ENCODE data around the gene AOPEP. TPM values are rescaled to one million over a fixed set of nuclear protein-coding genes. Genes with fewer than 3 reads are reported as not detected.

Gene AOPEP
- total RNA-seq, 1 experiment from 2014 or later = 15.0 TPM

- WGBS (ENCODE audit: extremely low coverage, insufficient read length, low lambda C conversion rate) = no CpG with 5 or more reads among the region's 8 CpGs
- no peak overlapping the region for H2AFZ ChIP-seq (ENCODE audit: low read length)
- H4K20me1 ChIP-seq (ENCODE audit: control insufficient read depth, insufficient read depth, insufficient read length) = no peaks in the 10 kb centered on the region
- H2BK120ac ChIP-seq (ENCODE audit: low read depth, low read length, poor library complexity, severe bottlenecking) = no peak overlapping the region
- Mint-ChIP-seq H3K4me3 (no peak overlapping the region), H3K9me3 (no peaks in the 10 kb centered on the region), H3K27ac (peak overlapping the region in 2 of 3 experiments; percentile 12 to 44; a peak in 1 of 7 replicates), H3K27me3 (ENCODE audit: low read depth) (no peaks in the 10 kb centered on the region), H3K36me3 (ENCODE audit: insufficient read depth in 1 of 3, low read depth in 3 of 3) (no peaks in the 10 kb centered on the region), H3K4me1 (peaks cover 35 to 49% of the 10 kb centered on the region in 2 experiments)
- no peak for DNase-seq
- H2BK12ac ChIP-seq (ENCODE audit: insufficient read length, low read depth, low read length) = no peak overlapping the region
- no peak overlapping the region for H4K8ac ChIP-seq (replicated peaks; ENCODE audit: insufficient read length, low read depth, low read length)
- no peak overlapping the region for H3K18ac ChIP-seq (ENCODE audit: insufficient read length, low read depth, low read length)
- H4K91ac ChIP-seq (ENCODE audit: insufficient read length, low read depth, low read length) = no peak overlapping the region
- no peak overlapping the region for H3T11ph ChIP-seq (ENCODE audit: low read length)
- no peak overlapping the region for H2BK5ac ChIP-seq (ENCODE audit: insufficient read length, low read length)
- H3K23ac ChIP-seq (ENCODE audit: insufficient read length, low read depth, low read length) = no peak overlapping the region
- no peak overlapping the region for H2AK5ac ChIP-seq (ENCODE audit: insufficient read length, low read length)
- H3K9ac ChIP-seq (ENCODE audit: extremely low read depth, insufficient read length, low read length) = no peak overlapping the region
- H3K27ac ChIP-seq (ENCODE audit: insufficient read length, low read depth, low read length) = no peak overlapping the region
- peaks cover 3% of the 10 kb centered on the region for H3K4me1 ChIP-seq (ENCODE audit: insufficient read depth, low read length)
- H3K4ac ChIP-seq (ENCODE audit: low read depth, low read length) = no peak overlapping the region
- no peak overlapping the region for H4K5ac ChIP-seq (ENCODE audit: insufficient read length, low read depth, low read length)
- no peaks in the 10 kb centered on the region for H3K23me2 ChIP-seq (ENCODE audit: insufficient read length, low read depth, low read length, poor library complexity, severe bottlenecking)
- no peaks in the 10 kb centered on the region for H3K79me2 ChIP-seq (ENCODE audit: insufficient read depth, low read length)
- no peaks in the 10 kb centered on the region for H3K79me1 ChIP-seq (ENCODE audit: insufficient read depth, low read depth, low read length, poor library complexity, severe bottlenecking)
- no peaks in the 10 kb centered on the region for H3K27me3 ChIP-seq (ENCODE audit: insufficient read depth, low read length)
- TF ChIP-seq CTCF (conservative IDR thresholded peaks at IDR 0.05) = no peak
- H3K56ac ChIP-seq (ENCODE audit: insufficient read length, low read depth, low read length) = no peak overlapping the region
- H3K14ac ChIP-seq (ENCODE audit: insufficient read depth, low read length) = no peak overlapping the region
- no peak overlapping the region for H2BK20ac ChIP-seq (ENCODE audit: low read depth, low read length, poor library complexity, severe bottlenecking)
- H3K9me3 ChIP-seq (ENCODE audit: control insufficient read depth, low read depth, low read length) = no peaks in the 10 kb centered on the region
- H2BK15ac ChIP-seq (ENCODE audit: low read depth, low read length) = no peak overlapping the region
- no peak overlapping the region for H3K4me2 ChIP-seq (ENCODE audit: insufficient read depth, insufficient read length, low read length)
Observed at GRCh38 chr9:94907264-94907936, 180.9 kb downstream of the AOPEP start.
